ENCODE data around the gene YJU2.

YJU2 gene

DNA sequence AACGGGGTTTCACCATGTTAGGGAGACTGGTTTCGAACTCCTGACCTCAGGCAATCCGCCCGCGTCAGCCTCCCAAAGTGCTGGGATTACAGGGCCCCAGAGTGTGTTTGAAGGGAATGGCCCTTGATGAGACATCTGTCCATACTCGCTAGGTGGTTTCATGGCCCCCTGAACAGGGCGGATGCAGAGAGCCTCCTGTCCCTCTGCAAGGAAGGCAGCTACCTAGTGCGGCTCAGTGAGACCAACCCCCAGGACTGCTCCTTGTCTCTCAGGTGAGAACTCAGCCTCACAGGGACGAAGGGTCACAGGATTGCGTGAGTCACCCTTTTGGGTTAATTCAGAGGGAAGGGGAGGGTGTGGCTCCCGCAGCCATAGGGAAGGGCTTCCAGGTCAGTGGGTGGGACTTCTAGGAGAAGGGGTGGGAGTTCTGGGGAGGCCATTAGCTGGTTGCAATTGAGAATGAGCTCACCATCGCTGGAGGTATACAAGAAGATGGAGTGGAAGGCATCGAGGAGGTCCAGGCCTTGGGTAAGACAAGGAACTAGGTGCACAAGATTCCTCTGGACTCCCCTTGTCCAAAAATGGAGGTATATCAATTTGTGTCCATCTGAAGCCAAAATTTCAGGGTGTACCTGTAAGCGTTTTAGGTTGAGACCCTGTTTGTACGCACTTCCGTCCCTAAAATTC, 41.4 kb downstream of the YJU2 start:
- no peaks in the 10 kb centered on the region for H3K4me1 ChIP-seq
- peaks cover 0 to 59% of the 10 kb centered on the region in 2 donors for H3K27me3 ChIP-seq
- no peaks in the 10 kb centered on the region for H3K36me3 ChIP-seq
- intact Hi-C loops (cut with DNase I; ENCODE audit: low total_unique reads), result no loop called here
- DNase-seq, result no peak
- H3K27ac ChIP-seq, result no peak overlapping the region
- no peak overlapping the region for H3K4me3 ChIP-seq
- no peaks in the 10 kb centered on the region for H3K9me3 ChIP-seq
- TF ChIP-seq, protein P1, sequence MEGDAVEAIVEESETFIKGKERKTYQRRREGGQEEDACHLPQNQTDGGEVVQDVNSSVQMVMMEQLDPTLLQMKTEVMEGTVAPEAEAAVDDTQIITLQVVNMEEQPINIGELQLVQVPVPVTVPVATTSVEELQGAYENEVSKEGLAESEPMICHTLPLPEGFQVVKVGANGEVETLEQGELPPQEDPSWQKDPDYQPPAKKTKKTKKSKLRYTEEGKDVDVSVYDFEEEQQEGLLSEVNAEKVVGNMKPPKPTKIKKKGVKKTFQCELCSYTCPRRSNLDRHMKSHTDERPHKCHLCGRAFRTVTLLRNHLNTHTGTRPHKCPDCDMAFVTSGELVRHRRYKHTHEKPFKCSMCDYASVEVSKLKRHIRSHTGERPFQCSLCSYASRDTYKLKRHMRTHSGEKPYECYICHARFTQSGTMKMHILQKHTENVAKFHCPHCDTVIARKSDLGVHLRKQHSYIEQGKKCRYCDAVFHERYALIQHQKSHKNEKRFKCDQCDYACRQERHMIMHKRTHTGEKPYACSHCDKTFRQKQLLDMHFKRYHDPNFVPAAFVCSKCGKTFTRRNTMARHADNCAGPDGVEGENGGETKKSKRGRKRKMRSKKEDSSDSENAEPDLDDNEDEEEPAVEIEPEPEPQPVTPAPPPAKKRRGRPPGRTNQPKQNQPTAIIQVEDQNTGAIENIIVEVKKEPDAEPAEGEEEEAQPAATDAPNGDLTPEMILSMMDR (IDR thresholded peaks at IDR 0.05), result no peak

DNA sequence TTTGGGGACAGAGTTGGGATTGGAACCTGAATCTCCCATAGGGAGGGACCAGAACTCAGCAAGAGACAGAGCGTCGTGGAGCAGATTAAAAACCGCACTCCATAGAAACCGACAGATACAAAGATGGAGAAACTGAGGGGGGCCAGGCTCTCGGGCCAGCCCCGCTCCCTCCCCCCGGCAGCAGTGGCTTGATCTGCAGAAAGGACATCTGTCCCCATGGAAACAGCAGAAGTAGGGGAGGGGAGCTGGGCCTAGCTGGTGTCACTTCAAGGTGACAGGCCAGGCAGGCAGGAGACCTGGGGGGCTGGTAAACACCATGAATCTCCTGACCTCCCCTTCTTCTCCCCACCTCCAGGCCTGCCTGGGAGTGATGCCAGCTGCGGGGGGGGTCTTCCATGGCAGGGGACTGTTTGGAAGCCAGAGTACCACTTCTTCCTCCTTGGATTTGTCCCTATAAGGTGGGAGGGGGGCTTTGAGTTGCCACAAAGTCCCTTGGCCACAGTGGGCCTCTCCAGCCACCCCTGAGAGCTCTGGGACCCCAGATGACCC, 44.4 kb downstream of the YJU2 start:
- Histone ChIP-seq H3K27me3 (peaks cover 0 to 57% of the 10 kb centered on the region in 2 donors), H3K27ac (no peak overlapping the region), H3K4me1 (no peaks in the 10 kb centered on the region), H3K9me3 (no peaks in the 10 kb centered on the region), H3K4me3 (no peak overlapping the region), H3K36me3 (no peaks in the 10 kb centered on the region)
- intact Hi-C loops (cut with DNase I; ENCODE audit: low total_unique reads), result no loop called here
- TF ChIP-seq, protein P1 (IDR thresholded peaks at IDR 0.05), result no peak
- no peak for DNase-seq

DNA sequence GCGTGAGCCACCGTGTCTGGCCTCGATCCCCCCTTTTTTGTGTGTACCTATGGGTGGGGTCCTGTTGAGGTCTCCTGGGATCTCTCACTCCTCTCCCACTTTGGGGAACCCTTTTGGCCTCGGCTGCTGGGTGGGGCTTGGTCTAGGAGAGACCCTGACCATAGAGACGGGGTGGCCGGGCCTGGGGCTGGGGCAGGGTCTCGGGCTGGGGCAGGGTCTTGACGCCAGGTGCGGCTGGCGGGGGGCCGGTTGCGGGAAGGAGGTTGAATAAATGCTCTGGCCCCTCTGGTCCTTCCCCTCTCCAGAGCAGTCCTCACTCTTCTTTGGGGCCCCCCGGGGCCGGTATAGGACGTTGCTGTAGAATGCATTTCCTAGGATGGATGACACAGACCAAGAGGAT, 45.6 kb downstream of the YJU2 start:
- TF ChIP-seq, protein P1 (IDR thresholded peaks at IDR 0.05), result no peak
- H3K4me1 ChIP-seq, result no peaks in the 10 kb centered on the region
- intact Hi-C loops (cut with DNase I; ENCODE audit: low total_unique reads), result no loop called here
- H3K27ac ChIP-seq, result no peak overlapping the region
- no peak for DNase-seq
- H3K9me3 ChIP-seq, result no peaks in the 10 kb centered on the region
- H3K4me3 ChIP-seq, result no peak overlapping the region
- peaks cover 0 to 65% of the 10 kb centered on the region in 2 donors for H3K27me3 ChIP-seq
- H3K36me3 ChIP-seq, result no peaks in the 10 kb centered on the region

DNA sequence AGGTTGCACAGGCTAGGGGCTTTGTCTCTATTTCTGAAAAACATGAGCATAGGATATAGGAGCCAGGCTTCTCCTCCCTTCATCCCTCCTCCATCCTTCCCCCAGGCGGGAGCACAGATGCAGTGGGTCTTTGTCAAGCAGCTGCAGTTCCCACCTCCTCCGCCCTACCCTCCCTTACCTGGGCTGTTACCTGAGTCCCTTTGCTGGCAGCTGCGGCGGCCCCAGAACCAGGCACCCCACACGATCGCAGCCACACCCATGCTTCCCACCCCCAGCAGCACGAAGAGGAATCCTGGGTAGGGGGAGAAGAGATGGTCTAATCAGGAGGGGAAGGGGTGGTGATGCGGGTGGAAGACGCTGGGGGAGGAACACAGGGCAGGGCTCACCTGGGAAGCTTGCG, 47.5 kb downstream of the YJU2 start:
- no peaks in the 10 kb centered on the region for H3K36me3 ChIP-seq
- no peak overlapping the region for H3K27ac ChIP-seq
- DNase-seq, result no peak
- no peak overlapping the region for H3K4me3 ChIP-seq
- no peaks in the 10 kb centered on the region for H3K9me3 ChIP-seq
- intact Hi-C loops (cut with DNase I; ENCODE audit: low total_unique reads), result no loop called here
- no peaks in the 10 kb centered on the region for H3K4me1 ChIP-seq
- H3K27me3 ChIP-seq, result peaks cover 0 to 68% of the 10 kb centered on the region in 2 donors
- TF ChIP-seq, protein P1 (IDR thresholded peaks at IDR 0.05), result no peak

DNA sequence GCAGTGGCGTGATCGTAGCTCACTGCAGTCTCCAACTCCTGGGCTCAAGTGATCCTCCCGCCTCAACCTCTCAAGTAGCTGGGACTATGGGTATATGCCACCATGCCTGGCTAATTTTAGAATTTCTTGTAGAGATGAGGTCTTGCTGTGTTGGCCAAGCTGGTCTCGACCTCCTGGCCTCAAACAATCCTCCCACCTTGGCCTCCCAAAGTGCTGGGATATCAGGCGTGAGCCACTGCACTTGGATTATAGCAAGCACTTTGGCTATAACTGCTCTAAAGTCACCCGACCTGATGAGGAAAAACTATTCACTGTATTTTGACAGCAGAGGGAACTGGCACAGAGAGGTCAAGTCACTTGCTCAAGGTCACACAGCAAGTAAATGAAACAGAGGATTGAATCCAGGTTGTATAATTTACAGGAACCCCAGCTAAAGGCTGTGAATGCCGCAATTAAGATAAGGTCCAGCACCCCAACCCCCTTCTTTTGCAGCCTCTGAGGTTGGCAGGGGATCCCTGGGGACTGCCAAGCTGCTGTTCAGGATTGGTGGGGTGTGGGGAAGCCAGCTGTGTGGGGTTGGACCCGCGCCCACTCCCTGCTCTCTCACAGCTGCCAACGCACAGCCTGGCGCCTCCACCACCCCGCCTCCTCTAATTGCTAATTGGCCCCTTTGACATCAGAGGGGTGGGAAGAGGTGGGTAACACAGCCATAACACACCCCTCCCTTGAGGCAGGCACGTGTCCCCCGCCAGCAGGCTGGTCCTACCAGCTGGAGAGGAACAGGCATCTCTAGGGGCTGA, 49.3 kb downstream of the YJU2 start:
- H3K4me1 ChIP-seq, result no peaks in the 10 kb centered on the region
- H3K9me3 ChIP-seq, result no peaks in the 10 kb centered on the region
- DNase-seq, result no peak
- no peak overlapping the region for H3K4me3 ChIP-seq
- H3K36me3 ChIP-seq, result no peaks in the 10 kb centered on the region
- H3K27me3 ChIP-seq, result peaks cover 0 to 60% of the 10 kb centered on the region in 2 donors
- H3K27ac ChIP-seq, result no peak overlapping the region
- TF ChIP-seq, protein P1 (IDR thresholded peaks at IDR 0.05), result no peak
- intact Hi-C loops (cut with DNase I; ENCODE audit: low total_unique reads), result no loop called here

Data from tibial artery (tissue), 4 donors.